Amniotic epithelial cell (primary cell): ENCODE measurements around the gene C1QTNF3.
"Not testable (repeated sequence)": the region's sequence is repeated elsewhere in the genome, so short reads cannot be mapped to it uniquely, and the experiment has no call there.

Experiments
- DNase-seq: peaks from one replicate; pipeline ENCODE4 v3.0.0-alpha.2; 2010; ENCODE audit warnings: low read depth

Gene C1QTNF3

GRCh38 chr5:34043099-34043876, at the start of gene C1QTNF3:
Gene C1QTNF3, minus strand, starts transcription at chr5:34043213. Its CDS starts 88 bp downstream, at chr5:34043125.
- DNase-seq: peak; percentile 71

- DNase-seq: not testable (repeated sequence)
These were observed 48.0 kb upstream of the C1QTNF3 start for GRCh38 chr5:34091039-34091438.

GRCh38 chr5:34089802-34090201, 46.8 kb upstream of the C1QTNF3 start:
- DNase-seq: not testable (repeated sequence)

GRCh38 chr5:34087728-34088127, 44.7 kb upstream of the C1QTNF3 start:
- DNase-seq: not testable (repeated sequence)

GRCh38 chr5:34083898-34084297, 40.9 kb upstream of the C1QTNF3 start:
- not testable (repeated sequence) for DNase-seq

GRCh38 chr5:34079505-34079904, 36.5 kb upstream of the C1QTNF3 start:
- not testable (repeated sequence) for DNase-seq

GRCh38 chr5:34077636-34078035, 34.6 kb upstream of the C1QTNF3 start:
- not testable (repeated sequence) for DNase-seq

GRCh38 chr5:34076719-34077364, 33.8 kb upstream of the C1QTNF3 start:
- peak; percentile 19 for DNase-seq

- DNase-seq: not testable (repeated sequence)
These were observed 31.5 kb upstream of the C1QTNF3 start for GRCh38 chr5:34074472-34074871.

- DNase-seq: not testable (repeated sequence)
These were observed 31.1 kb upstream of the C1QTNF3 start for GRCh38 chr5:34074071-34074470.

- DNase-seq: not testable (repeated sequence)
These were observed 27.6 kb upstream of the C1QTNF3 start for GRCh38 chr5:34070626-34071025.

GRCh38 chr5:34064656-34065055, 21.6 kb upstream of the C1QTNF3 start:
- no peak for DNase-seq

GRCh38 chr5:34062419-34062818, 19.4 kb upstream of the C1QTNF3 start:
- DNase-seq: peak; percentile 90

- peak; percentile 9 for DNase-seq
These were observed 19.0 kb upstream of the C1QTNF3 start for GRCh38 chr5:34061993-34062392.

GRCh38 chr5:34059977-34060376, 17.0 kb upstream of the C1QTNF3 start:
- peak; percentile 76 for DNase-seq

- no peak for DNase-seq
These were observed 15.5 kb upstream of the C1QTNF3 start for GRCh38 chr5:34058532-34058931.

GRCh38 chr5:34057569-34057968, 14.6 kb upstream of the C1QTNF3 start:
- no peak for DNase-seq

GRCh38 chr5:34057118-34057517, 14.1 kb upstream of the C1QTNF3 start:
- DNase-seq: no peak

GRCh38 chr5:34055667-34056066, 12.7 kb upstream of the C1QTNF3 start:
- DNase-seq: no peak

GRCh38 chr5:34054400-34054729, 11.4 kb upstream of the C1QTNF3 start:
- DNase-seq: no peak

- DNase-seq: peak; percentile 33
These were observed 10.8 kb upstream of the C1QTNF3 start for GRCh38 chr5:34053571-34054399.

GRCh38 chr5:34053133-34053532, 10.1 kb upstream of the C1QTNF3 start:
- peak; percentile 75 for DNase-seq
